ENCODE measurements around the gene FRS3. TPM values are rescaled to one million over a fixed set of nuclear protein-coding genes. Genes with fewer than 3 reads are reported as not detected.

The FRS3 gene
- total RNA-seq, 2 experiments from 2014 or later: 5.6 to 8.7 TPM

Small RNA genes within 50 kb of the gene (small RNA-seq; reads per million reads assigned to genes)
- gene AL365205.2 (not detected), gene AL365205.3 (not detected)

Other genes with a start within 250 kb of the FRS3 start
- gene FOXP4, start 233.5 kb downstream of the FRS3 start, total RNA-seq (2014; rRNA removed; shearing (Covaris generic)): 5.1 and 6.3 TPM in 2 replicates
- gene FOXP4, start 233.5 kb downstream of the FRS3 start, total RNA-seq (2022): 26.3 and 26.7 TPM in 2 replicates
- not detected in 2 replicates for gene MDFI, start 141.4 kb downstream of the FRS3 start, total RNA-seq (2014; rRNA removed; shearing (Covaris generic))
- not detected in 2 replicates for gene MDFI, start 141.4 kb downstream of the FRS3 start, total RNA-seq (2022)
- 25.3 and 36.8 TPM in 2 replicates for gene TFEB, start 44.3 kb downstream of the FRS3 start, total RNA-seq (2014; rRNA removed; shearing (Covaris generic))
- gene TFEB, start 44.3 kb downstream of the FRS3 start, total RNA-seq (2022): 48.6 and 60.0 TPM in 2 replicates
- not detected in 2 replicates for gene PGC, start 32.5 kb downstream of the FRS3 start, total RNA-seq (2014; rRNA removed; shearing (Covaris generic))
- gene PGC, start 32.5 kb downstream of the FRS3 start, total RNA-seq (2022): not detected in 2 replicates
- gene PRICKLE4, start 882 bp upstream of the FRS3 start, total RNA-seq (2014; rRNA removed; shearing (Covaris generic)): 0.93 and 1.8 TPM in 2 replicates
- 1.2 and 2.6 TPM in 2 replicates for gene PRICKLE4, start 882 bp upstream of the FRS3 start, total RNA-seq (2022)
- 84.9 and 131 TPM in 2 replicates for gene TOMM6, start 7.8 kb upstream of the FRS3 start, total RNA-seq (2014; rRNA removed; shearing (Covaris generic))
- 213 and 277 TPM in 2 replicates for gene TOMM6, start 7.8 kb upstream of the FRS3 start, total RNA-seq (2022)
- 7.4 and 9.0 TPM in 2 replicates for gene USP49, start 115.5 kb upstream of the FRS3 start, total RNA-seq (2014; rRNA removed; shearing (Covaris generic))
- 17.8 and 21.4 TPM in 2 replicates for gene USP49, start 115.5 kb upstream of the FRS3 start, total RNA-seq (2022)
- 27.7 and 30.7 TPM in 2 replicates for gene MED20, start 141.2 kb upstream of the FRS3 start, total RNA-seq (2014; rRNA removed; shearing (Covaris generic))
- gene MED20, start 141.2 kb upstream of the FRS3 start, total RNA-seq (2022): 33.2 and 35.2 TPM in 2 replicates
- 36.1 and 41.9 TPM in 2 replicates for gene BYSL, start 141.6 kb upstream of the FRS3 start, total RNA-seq (2014; rRNA removed; shearing (Covaris generic))
- 43.7 and 54.5 TPM in 2 replicates for gene BYSL, start 141.6 kb upstream of the FRS3 start, total RNA-seq (2022)
- 229 and 319 TPM in 2 replicates for gene CCND3, start 161.9 kb upstream of the FRS3 start, total RNA-seq (2014; rRNA removed; shearing (Covaris generic))
- 244 and 303 TPM in 2 replicates for gene CCND3, start 161.9 kb upstream of the FRS3 start, total RNA-seq (2022)